ENCODE measurements around the gene EXOC3L4.
"Not testable (repeated sequence)": the region's sequence is repeated elsewhere in the genome, so short reads cannot be mapped to it uniquely, and the experiment has no call there.

EXOC3L4 gene

GRCh38 chr14:103134919-103135318 lies 40.4 kb downstream of the EXOC3L4 start:
- no peak for DNase-seq

DNA sequence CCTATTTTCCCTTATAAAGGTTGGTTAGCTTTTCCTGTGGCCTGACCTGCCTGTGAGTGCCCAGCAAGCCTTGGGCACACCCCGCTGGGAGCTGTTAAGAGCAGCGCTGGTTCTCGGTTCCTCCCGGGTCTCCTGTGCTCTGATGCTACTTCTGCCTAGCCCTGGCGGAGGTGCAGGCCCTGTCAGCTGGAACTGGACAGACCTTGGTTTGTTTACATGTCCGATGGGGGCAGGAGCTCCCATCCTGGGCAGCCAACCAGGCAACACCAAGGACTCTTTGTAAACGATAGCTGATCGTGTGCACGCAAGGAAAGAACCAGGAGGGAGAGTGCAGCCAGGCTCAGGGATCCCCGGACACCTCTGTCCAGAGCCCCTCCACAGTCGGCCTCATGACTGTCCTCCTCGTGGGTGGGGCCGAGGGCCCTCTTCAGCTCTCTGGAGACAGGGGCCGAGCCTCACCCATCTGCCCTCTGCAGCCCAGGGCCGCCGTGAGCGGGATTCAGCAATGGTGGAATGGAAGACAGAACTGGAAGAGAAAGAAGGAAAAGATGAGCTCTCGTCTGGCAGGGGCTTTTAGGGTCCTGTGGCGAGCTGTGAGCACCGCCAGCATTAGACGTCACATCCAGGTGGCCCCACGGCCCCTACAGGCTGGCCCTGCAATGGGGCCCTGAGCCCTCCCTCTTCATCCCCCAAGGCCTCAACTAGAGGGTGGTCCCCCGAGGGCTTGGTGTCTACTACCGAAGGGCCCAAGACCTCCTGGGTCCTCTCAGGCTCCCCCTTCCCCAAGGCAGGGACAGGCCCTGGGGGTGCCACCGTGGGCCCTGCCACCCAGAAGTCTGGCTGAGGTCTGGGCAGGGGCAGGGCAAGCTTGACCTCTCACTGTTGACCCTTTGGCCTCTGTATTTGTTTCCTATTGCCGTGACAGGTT lies 41.1 kb downstream of the EXOC3L4 start:
- DNase-seq: no peak

DNA sequence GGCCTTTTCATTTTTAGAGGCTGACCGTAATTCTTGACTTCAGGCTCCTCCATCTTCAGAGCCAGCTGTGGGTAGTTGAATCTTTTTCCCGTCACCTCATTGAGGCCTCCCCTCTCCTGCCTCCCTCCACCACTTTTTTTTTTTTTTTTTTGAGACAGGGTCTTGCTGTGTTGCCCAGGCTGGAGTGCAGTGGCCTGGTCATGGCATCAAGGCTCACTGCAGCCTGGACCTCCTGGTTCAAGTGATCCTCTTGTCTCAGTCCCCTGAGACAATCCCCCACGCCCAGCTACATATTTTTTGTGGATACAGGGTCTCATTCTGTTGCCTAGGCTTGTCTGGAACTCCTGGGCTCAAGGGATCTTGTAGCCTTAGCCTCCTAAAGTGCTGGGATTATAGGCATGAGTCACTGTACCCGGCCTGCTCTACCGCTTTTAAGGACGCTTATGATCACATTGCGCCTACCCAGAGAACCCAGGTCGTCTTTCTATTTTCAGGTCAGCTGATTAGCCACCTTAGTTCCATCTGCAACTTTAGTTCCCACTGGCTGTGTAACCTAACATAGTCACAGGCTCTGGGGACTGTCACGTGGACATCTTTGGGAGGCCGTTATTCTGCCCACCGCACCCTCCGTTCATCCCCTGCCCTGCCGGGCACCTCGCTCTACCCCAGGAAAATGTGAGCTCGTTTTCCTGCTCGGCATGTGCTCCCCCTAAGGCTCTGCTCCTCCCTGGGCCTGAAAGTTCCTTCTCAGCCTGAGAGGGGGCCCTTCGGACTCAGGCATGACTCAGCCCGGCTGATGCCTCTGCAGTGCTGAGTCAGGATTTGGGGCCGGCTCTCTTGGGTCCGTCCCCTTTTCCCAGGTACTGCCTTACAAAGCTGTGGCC lies 42.1 kb downstream of the EXOC3L4 start:
- DNase-seq: peak; percentile 45

DNA sequence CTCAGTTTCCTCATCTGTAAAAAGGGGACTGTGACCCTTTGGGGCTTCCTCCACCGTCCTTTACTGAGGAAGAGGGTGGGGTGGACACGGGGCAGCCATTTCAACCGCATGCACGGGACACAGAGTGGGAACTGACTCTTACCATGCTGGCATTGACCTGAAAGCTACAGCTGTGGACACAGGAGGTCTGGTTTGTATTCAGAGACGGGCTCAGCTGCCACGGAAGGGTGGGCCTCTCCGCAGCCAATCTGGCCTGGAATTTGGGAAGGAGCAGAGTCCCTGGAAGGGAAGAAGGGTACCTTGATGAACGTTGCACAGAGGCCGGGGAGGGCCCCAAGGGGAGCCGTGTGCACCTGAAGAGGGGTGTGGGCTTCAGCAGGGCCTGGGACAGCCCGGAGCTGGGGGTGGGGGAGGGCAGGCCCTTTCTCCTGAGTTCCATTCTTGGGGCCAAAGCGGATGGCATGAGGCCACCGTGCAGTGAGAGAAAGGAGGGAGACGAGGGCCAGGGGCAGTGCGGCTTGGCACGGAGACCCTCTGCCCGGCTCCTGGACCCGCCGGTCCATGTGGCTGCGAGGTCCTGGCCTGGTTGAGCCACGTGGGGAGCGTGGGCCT lies 43.3 kb downstream of the EXOC3L4 start:
- no peak for DNase-seq

DNA sequence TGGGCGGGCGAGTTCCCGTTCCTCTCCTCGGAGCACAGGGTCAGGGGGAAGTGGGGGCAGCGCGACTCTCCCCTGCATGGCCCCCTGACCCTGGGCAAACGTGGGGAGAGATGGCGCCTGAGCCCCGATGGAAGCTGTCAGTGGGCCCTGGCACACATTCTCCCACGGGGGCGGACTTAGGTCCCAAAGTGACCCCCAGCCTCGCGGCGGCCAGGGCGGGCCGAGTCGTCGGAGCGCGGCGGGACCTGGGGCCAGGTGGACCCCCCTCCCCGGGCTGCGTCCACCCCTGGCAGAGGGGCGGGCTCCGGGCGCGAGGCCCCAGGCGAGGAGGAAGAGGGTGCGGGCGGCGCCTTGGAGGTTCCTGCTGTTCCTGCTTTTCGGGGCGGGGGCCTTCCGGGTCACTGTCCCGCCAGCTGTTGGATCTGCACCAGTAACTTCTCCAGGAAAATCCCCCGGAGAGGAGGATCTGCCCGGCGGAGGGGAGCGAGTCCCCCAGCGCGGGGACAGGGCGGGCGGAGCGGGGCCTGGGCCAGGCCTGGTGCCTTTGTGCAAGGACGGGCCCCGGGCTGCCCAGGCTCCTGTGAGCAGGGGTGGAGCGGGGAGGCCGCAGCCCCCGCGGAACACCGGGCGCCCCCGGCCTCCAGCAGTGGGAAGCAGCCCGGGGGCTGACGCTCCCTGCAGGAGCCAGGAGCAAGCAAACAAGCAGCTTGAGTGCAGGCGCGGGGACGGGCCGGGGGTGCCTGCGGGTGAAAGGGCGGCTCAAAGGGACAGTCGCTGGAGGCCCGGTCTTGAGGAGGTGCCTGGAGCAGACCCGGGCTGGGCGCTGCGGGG lies 44.0 kb downstream of the EXOC3L4 start:
- peak; percentile 59 for DNase-seq

DNA sequence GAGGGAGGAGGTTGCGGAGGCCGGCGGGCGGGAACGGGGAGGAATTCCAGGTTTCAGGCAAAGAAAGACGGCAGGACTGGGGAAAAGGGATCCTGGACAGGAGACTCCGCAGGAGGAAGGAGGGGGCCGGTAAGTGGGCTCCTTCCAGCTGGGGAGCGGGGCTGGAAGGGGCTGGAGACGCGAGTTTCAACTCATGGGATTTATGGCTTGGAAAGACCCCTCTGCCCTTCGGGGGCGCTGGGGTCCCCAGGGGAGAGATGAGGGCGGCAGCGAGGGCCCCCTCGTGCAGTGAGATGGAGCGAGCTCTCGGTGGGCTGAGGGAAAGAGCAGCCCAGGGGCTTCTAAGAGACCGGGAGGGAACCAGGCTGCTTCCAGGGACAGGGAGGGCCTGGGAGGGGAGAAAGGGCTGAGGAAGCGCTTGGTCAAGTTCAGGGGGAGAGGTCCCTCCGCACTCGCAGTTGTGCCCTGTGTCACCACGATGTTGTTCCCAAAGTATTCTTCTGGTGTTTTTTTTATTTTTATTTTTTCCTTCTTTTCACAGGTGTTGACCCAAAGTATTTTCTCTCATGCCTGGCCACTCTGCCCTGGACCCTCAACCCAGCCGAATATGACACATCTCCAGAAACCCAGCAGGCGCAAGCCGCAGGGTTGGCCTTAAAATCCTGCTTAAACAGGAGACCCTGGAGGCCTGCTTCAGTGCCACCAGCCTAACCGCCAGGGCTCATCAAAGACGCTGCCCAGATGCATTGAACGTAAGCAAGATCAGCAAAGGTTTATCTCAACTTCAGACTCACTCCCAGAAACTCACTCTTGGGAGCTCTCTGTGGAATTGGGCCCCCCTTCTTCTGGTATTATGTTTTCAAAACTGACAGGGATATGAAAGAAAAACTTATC lies 44.9 kb downstream of the EXOC3L4 start:
- no peak for DNase-seq

- peak; percentile 84 for DNase-seq
Measured at GRCh38 chr14:103140316-103141109, 46.0 kb downstream of the EXOC3L4 start.

GRCh38 chr14:103141117-103141796 lies 46.7 kb downstream of the EXOC3L4 start:
- peak; percentile 55 for DNase-seq

DNA sequence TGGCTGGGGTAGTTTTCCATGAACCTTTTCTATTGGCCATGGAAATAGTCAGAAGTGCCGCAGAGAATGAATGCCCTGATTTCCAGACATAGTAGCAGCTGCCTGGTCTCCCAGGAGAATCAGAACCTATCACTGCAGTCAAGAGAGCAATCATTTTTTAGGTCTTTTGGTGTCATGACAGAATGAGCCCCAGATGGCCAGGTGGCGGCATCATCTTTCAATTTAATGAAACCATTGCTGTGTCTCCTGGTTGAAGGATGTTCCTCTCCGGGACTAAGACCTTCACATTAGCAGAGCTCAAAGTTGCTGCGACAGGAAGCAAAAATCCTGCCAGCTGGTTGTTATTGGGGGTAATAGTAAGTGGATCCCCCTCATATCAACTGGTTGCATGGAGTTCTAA lies 47.5 kb downstream of the EXOC3L4 start:
- no peak for DNase-seq

GRCh38 chr14:103142721-103143302 lies 48.3 kb downstream of the EXOC3L4 start:
- DNase-seq: no peak

DNA sequence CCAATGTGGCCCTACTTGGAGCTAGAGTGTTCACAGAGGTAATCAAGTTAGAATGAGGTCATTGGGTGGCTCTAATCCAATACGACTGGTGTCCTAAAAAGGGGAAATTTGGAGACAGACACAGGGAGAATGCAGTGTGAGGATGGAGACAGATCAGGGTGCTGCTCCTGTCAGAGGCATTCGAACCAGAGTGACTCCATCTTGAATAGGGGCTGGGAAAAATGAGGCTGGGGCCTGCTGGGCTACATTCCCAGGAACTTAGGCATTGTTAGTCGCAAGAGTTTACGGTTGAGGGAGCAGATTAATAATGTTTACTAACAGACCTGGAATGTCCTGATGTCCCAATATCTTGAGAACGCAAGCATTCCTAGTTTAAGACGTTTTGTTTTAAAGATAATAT lies 49.0 kb downstream of the EXOC3L4 start:
- no peak for DNase-seq

DNA sequence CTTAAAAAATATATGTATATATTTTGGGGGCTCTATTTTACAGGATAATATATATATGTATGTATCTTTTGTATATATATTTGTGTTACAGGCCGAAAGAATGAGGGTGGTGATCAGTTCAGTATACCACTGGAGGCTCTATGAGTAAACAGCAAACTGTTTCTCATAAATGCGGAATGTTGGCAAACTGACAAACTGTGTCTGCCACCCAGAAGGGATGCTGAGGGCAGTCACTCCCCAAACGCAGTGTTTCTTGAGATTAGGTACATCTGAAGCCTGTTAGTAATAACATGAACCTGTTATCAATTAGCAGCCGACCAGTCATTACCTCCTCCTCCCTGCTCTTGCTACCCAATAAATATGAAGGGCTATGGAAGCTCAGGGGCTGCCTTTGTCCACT lies 49.6 kb downstream of the EXOC3L4 start:
- no peak for DNase-seq

- DNase-seq: no peak
Measured at GRCh38 chr14:103146141-103146709, 51.7 kb downstream of the EXOC3L4 start.

GRCh38 chr14:103149351-103150237 lies 55.1 kb downstream of the EXOC3L4 start:
- DNase-seq: no peak

- DNase-seq: no peak
Measured at GRCh38 chr14:103151270-103151945, 56.9 kb downstream of the EXOC3L4 start.

DNA sequence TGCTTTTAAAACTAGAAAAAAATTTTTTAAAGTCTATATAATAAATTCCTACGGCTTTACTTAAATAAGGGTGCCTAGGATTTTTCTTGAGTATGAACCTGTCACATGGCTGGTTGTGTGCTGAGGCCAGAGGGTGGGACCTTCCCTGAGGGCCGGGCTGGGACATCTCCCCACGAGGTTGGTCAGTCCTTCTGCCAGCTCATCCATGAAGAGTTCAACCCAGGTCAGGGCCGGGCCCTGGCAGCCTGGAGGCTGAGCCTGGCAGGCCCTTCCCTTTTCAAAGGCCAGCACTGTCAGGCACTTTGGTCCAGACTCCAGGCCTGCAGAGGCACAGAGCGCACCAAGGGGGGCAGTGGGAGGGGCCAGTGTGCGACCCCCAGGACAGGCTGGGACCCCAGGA lies 60.5 kb downstream of the EXOC3L4 start:
- DNase-seq: peak; percentile 93

DNA sequence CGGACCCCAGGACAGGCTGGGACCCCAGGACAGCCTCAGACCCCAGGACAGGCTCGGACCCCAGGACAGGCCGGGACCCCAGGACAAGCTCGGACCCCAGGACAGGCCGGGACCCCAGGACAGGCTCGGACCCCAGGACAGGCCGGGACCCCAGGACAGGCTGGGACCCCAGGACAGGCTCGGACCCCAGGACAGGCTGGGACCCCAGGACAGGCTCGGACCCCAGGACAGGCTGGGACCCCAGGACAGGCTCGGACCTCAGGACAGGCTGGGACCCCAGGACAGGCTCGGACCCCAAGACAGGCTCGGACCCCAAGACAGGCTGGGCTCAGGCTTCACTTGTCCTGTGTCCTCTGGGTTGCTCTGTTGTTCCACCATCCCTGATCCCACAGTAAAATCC lies 60.9 kb downstream of the EXOC3L4 start:
- DNase-seq: not testable (repeated sequence)
